ENCODE measurements around the gene C12orf57. TPM values are rescaled to one million over a fixed set of nuclear protein-coding genes. Genes with fewer than 3 reads are reported as not detected.

The C12orf57 gene
- total RNA-seq, 2 donors from 2014 or later = 352 to 711 TPM

DNA sequence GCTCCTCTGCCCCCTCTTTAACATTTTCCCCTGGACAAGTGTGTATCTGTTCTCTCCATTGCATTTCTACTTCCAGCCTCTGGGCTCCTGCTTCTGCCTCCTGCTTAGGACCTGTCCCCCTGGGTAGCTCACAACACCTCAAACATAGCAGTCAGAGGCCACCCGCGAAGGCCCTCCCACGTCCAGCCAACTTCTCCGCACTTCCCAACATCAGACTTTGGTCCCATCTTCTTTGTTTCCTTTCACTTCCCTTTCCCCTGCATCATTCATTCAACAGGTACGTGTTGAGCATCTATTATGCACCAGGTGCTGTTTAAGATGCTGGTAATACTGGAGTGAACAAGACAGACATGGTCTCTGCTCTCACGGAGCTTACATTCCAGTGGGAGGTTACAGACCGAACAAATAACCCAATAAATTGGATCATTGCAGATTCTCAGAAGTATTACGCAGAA, 3.1 kb downstream of the C12orf57 start:
- intact Hi-C loops (cut with DNase I) = loop anchor here (5.0 kb wide), 1 partner anchor 165 kb away; no protein-coding TSS in a partner anchor
- no peaks in the 10 kb centered on the region for H3K36me3 ChIP-seq
- H3K4me1 ChIP-seq (replicated peaks) = peaks cover 18% of the 10 kb centered on the region
- H3K4me3 ChIP-seq = peak overlapping the region; percentile 28 to 42
- TF ChIP-seq, protein P1, sequence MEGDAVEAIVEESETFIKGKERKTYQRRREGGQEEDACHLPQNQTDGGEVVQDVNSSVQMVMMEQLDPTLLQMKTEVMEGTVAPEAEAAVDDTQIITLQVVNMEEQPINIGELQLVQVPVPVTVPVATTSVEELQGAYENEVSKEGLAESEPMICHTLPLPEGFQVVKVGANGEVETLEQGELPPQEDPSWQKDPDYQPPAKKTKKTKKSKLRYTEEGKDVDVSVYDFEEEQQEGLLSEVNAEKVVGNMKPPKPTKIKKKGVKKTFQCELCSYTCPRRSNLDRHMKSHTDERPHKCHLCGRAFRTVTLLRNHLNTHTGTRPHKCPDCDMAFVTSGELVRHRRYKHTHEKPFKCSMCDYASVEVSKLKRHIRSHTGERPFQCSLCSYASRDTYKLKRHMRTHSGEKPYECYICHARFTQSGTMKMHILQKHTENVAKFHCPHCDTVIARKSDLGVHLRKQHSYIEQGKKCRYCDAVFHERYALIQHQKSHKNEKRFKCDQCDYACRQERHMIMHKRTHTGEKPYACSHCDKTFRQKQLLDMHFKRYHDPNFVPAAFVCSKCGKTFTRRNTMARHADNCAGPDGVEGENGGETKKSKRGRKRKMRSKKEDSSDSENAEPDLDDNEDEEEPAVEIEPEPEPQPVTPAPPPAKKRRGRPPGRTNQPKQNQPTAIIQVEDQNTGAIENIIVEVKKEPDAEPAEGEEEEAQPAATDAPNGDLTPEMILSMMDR (IDR thresholded peaks at IDR 0.05) = no peak
- no peak for TF ChIP-seq POLR2AphosphoS5 (IDR thresholded peaks at IDR 0.05)
- no peak for TF ChIP-seq POLR2A (IDR thresholded peaks at IDR 0.05)
- H3K27ac ChIP-seq = peak overlapping the region; percentile 94 to 97
- H3K9me3 ChIP-seq = no peaks in the 10 kb centered on the region
- DNase-seq (ENCODE audit: low spot score) = no peak
- WGBS = 47% methylated on average over 8 of the region's 8 CpGs
- no peaks in the 10 kb centered on the region for H3K27me3 ChIP-seq (replicated peaks; ENCODE audit: insufficient read depth)

DNA sequence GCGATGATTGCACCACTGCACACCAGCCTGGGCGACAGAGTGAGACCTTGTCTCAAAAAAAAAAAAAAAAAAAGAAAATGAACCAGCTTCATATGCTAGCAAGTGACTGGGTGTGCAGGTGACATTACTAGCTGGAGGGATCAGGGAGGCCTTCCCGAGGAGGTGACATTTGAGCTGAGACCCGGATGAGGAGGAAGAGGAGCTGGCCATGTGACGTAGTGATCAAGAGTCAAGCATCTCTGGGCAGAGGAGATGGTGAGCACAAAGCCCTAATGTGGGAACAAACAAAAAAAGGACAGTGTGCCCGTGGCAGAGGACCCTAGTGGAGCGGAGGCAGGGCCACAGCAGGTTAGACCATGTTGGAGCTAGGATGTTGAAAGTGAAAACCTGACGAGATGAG, 3.8 kb downstream of the C12orf57 start:
- peaks cover 18% of the 10 kb centered on the region for H3K4me1 ChIP-seq (replicated peaks)
- TF ChIP-seq POLR2A (IDR thresholded peaks at IDR 0.05) = no peak
- no peak for TF ChIP-seq POLR2AphosphoS5 (IDR thresholded peaks at IDR 0.05)
- TF ChIP-seq, protein P1 (IDR thresholded peaks at IDR 0.05) = no peak
- no peak overlapping the region for H3K27ac ChIP-seq
- no peak overlapping the region for H3K4me3 ChIP-seq
- no peaks in the 10 kb centered on the region for H3K36me3 ChIP-seq
- no peaks in the 10 kb centered on the region for H3K9me3 ChIP-seq
- 84% methylated on average over 8 of the region's 8 CpGs for WGBS
- no peaks in the 10 kb centered on the region for H3K27me3 ChIP-seq (replicated peaks; ENCODE audit: insufficient read depth)
- DNase-seq (ENCODE audit: low spot score) = no peak
- intact Hi-C loops (cut with DNase I) = loop anchor here (5.0 kb wide), 1 partner anchor 165 kb away; no protein-coding TSS in a partner anchor

DNA sequence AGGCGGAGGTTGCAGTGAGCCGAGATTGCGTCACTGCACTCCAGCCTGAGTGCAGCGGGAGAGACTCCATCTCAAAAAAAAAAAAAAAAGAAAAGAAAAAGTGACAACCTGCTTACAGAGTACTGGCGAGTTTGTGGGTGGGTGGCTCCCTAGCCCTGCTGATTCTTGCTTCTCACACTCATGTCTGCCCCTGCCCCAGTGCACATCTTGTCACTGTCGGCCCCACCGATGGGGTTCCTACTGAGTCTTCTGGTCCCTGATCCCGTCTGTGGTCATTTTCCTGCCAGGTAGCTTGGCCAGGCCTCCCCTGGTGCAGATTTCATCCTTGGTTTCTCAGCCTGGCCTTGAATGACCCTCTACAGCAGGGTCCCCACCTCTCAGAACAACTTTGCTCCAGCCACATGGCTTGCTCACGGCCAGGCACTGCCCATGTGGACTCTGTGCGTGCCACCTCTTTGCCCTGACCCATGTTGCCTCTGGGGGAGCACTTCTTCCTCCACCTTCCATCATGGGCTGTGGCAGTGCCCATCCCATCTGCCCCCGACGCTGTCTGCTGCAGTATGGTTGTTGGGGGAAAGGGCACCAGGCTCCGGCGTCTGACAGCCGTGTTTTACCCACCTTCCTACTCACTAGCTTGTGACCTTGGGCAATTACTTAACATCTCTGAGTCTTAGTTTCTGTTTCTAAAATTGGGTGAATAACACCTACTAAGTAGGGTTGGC, 5.2 kb downstream of the C12orf57 start:
- Histone ChIP-seq H3K27ac (no peak overlapping the region), H3K4me1 (replicated peaks) (peaks cover 18% of the 10 kb centered on the region), H3K27me3 (replicated peaks; ENCODE audit: insufficient read depth) (no peaks in the 10 kb centered on the region), H3K4me3 (no peak overlapping the region), H3K36me3 (no peaks in the 10 kb centered on the region), H3K9me3 (no peaks in the 10 kb centered on the region)
- DNase-seq (ENCODE audit: low spot score) = no peak
- intact Hi-C loops (cut with DNase I) = loop anchor here (5.0 kb wide), 1 partner anchor 163 kb away; no protein-coding TSS in a partner anchor
- WGBS = 80% methylated on average over 15 of the region's 15 CpGs
- TF ChIP-seq POLR2AphosphoS5 (IDR thresholded peaks at IDR 0.05) = no peak
- no peak for TF ChIP-seq POLR2A (IDR thresholded peaks at IDR 0.05)

DNA sequence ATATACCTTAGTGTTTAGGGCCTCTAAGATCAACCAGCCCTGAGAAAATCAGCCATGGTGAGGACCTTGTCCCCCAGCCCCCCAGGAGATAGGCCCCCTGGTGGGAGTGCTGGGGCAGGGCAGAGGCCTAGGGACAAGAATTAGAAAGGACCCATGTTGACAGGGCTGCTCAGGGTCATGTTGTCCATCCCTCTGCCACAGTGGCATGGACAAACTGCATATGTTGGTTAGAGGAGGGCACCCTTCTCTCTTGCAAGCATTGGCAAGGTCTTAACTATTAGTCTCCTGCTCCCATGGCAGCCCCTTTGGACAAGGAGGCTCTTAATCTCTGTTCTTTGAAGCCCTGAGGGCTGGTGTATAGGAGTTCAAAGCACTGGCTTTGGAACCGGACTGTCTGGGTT, 6.6 kb downstream of the C12orf57 start:
- H3K4me1 ChIP-seq (replicated peaks) = peaks cover 12% of the 10 kb centered on the region

DNA sequence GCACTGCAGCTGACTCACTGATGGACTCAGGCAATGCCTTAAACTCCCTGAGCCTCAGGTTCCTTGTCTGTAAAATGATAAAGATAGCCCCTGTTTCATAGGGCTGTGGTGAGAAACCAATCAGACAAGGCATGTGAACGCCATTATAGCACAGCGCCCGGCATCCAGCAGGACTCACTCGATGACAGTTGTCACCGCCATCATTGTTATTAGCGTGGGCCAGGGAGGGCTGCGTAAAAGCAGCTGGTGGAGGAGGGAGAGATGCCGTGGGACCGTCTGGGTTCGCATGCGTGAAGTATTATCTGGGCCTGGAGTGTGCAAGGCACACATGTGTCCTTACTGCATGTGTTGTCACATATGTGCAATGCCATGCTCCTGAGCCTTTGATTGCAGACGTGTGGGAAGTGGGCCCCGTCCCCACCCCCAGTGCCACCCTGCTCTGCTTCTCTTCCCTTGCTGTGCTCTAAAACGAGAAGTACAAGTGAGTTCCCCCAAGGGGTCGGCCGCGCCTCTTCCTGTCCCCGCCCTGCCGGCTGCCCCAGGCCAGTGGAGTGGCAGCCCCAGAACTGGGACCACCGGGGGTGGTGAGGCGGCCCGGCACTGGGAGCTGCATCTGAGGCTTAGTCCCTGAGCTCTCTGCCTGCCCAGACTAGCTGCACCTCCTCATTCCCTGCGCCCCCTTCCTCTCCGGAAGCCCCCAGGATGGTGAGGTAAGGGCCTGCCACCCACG, 7.2 kb downstream of the C12orf57 start, which contains the start of gene PTPN6:
Gene PTPN6, plus strand, starts transcription at position 546 of the 730 bp plus-strand sequence. Its CDS starts 157 bp downstream, at position 703.
- H3K4me3 ChIP-seq = peak within 1 kb of the TSS; percentile 11 to 14
- no peak for TF ChIP-seq POLR2AphosphoS5 (IDR thresholded peaks at IDR 0.05)
- no peak for TF ChIP-seq POLR2A (IDR thresholded peaks at IDR 0.05)
- TF ChIP-seq, protein P1 (IDR thresholded peaks at IDR 0.05) = no peak
- no peaks in the 10 kb centered on the region for H3K36me3 ChIP-seq
- DNase-seq (ENCODE audit: low spot score) = no peak
- H3K9me3 ChIP-seq = no peaks in the 10 kb centered on the region
- no peak within 1 kb of the TSS for H3K27ac ChIP-seq
- WGBS = 67% methylated on average over 25 of the region's 25 CpGs
- intact Hi-C loops (cut with DNase I) = no loop called here
- H3K4me1 ChIP-seq (replicated peaks) = peaks cover 6% of the 10 kb centered on the region
- H3K27me3 ChIP-seq (replicated peaks; ENCODE audit: insufficient read depth) = no peaks in the 10 kb centered on the region

More for the DNA sequence above, 6.6 kb downstream of the C12orf57 start:
- TF ChIP-seq POLR2A (IDR thresholded peaks at IDR 0.05) = no peak
- TF ChIP-seq POLR2AphosphoS5 (IDR thresholded peaks at IDR 0.05) = no peak
- TF ChIP-seq, protein P1 (IDR thresholded peaks at IDR 0.05) = no peak
- no peak overlapping the region for H3K4me3 ChIP-seq
- DNase-seq (ENCODE audit: low spot score) = no peak
- no peaks in the 10 kb centered on the region for H3K27me3 ChIP-seq (replicated peaks; ENCODE audit: insufficient read depth)
- H3K9me3 ChIP-seq = no peaks in the 10 kb centered on the region
- intact Hi-C loops (cut with DNase I) = no loop called here
- no peaks in the 10 kb centered on the region for H3K36me3 ChIP-seq
- 100% methylated on average over 1 of the region's 1 CpG for WGBS
- H3K27ac ChIP-seq = no peak overlapping the region

All from prostate gland (tissue), 2 donors.